ENCODE data around the gene GBA3.

GBA3 gene

GRCh38 chr4:22850630-22851029, 157.9 kb downstream of the GBA3 start:
- Histone ChIP-seq H3K27ac (ENCODE audit: low read length) (0 out of 2 replicates have a peak overlapping the region, but pooled peaks have one; percentile 22), H3K9ac (ENCODE audit: low read length) (peak overlapping the region; percentile 32; the same call in 1 of the 2 replicates), H2AFZ (ENCODE audit: low read depth, low read length) (0 out of 2 replicates have a peak overlapping the region, but pooled peaks have one; percentile 1), H3K9me3 (ENCODE audit: insufficient read depth, low read length) (no peaks in the 10 kb centered on the region), H3K79me2 (ENCODE audit: low read length) (no peaks in the 10 kb centered on the region), H3K4me3 (ENCODE audit: low read length) (peak overlapping the region; percentile 64), H3K4me2 (ENCODE audit: low read length) (peak overlapping the region; percentile 78), H3K4me1 (ENCODE audit: low read length) (peaks cover 25% of the 10 kb centered on the region), H3K36me3 (replicated peaks; ENCODE audit: low read depth, low read length) (no peaks in the 10 kb centered on the region), H4K20me1 (ENCODE audit: insufficient read depth, low read length) (no peaks in the 10 kb centered on the region), H3K27me3 (ENCODE audit: low read depth, low read length) (no peaks in the 10 kb centered on the region)
- TF ChIP-seq EZH2phosphoT487 (IDR thresholded peaks at IDR 0.05; ENCODE audit: low read depth) (no peak), CTCF (IDR thresholded peaks at IDR 0.05; ENCODE audit: low read depth, low read length) (no peak)

GRCh38 chr4:22857411-22857810, 164.7 kb downstream of the GBA3 start:
- no peak overlapping the region for H2AFZ ChIP-seq (ENCODE audit: low read depth, low read length)
- no peaks in the 10 kb centered on the region for H3K79me2 ChIP-seq (ENCODE audit: low read length)
- no peaks in the 10 kb centered on the region for H3K27me3 ChIP-seq (ENCODE audit: low read depth, low read length)
- H3K4me1 ChIP-seq (ENCODE audit: low read length), result no peaks in the 10 kb centered on the region
- TF ChIP-seq EZH2phosphoT487 (IDR thresholded peaks at IDR 0.05; ENCODE audit: low read depth) (no peak), CTCF (IDR thresholded peaks at IDR 0.05; ENCODE audit: low read depth, low read length) (no peak)
- no peak overlapping the region for H3K4me2 ChIP-seq (ENCODE audit: low read length)
- no peaks in the 10 kb centered on the region for H4K20me1 ChIP-seq (ENCODE audit: insufficient read depth, low read length)
- no peak overlapping the region for H3K27ac ChIP-seq (ENCODE audit: low read length)
- H3K36me3 ChIP-seq (replicated peaks; ENCODE audit: low read depth, low read length), result no peaks in the 10 kb centered on the region
- no peak overlapping the region for H3K9ac ChIP-seq (ENCODE audit: low read length)
- H3K4me3 ChIP-seq (ENCODE audit: low read length), result no peak overlapping the region
- H3K9me3 ChIP-seq (ENCODE audit: insufficient read depth, low read length), result no peaks in the 10 kb centered on the region

- Histone ChIP-seq H3K9me3 (ENCODE audit: insufficient read depth, low read length) (no peaks in the 10 kb centered on the region), H3K27ac (ENCODE audit: low read length) (no peak overlapping the region), H3K9ac (ENCODE audit: low read length) (no peak overlapping the region), H3K4me1 (ENCODE audit: low read length) (no peaks in the 10 kb centered on the region), H3K4me3 (ENCODE audit: low read length) (no peak overlapping the region), H3K36me3 (replicated peaks; ENCODE audit: low read depth, low read length) (no peaks in the 10 kb centered on the region), H3K4me2 (ENCODE audit: low read length) (no peak overlapping the region), H4K20me1 (ENCODE audit: insufficient read depth, low read length) (no peaks in the 10 kb centered on the region), H2AFZ (ENCODE audit: low read depth, low read length) (no peak overlapping the region), H3K27me3 (ENCODE audit: low read depth, low read length) (no peaks in the 10 kb centered on the region), H3K79me2 (ENCODE audit: low read length) (no peaks in the 10 kb centered on the region)
- no peak for TF ChIP-seq EZH2phosphoT487 (IDR thresholded peaks at IDR 0.05; ENCODE audit: low read depth)
- no peak for TF ChIP-seq CTCF (IDR thresholded peaks at IDR 0.05; ENCODE audit: low read depth, low read length)
Observed at GRCh38 chr4:22859318-22859717, 166.6 kb downstream of the GBA3 start.
